Spleen (tissue), 11 donors: ENCODE results near the gene LIN7C. TPM values are rescaled to one million over a fixed set of nuclear protein-coding genes. Genes with fewer than 3 reads are reported as not detected.
A peak's percentile ranks its signal among the peaks of the same experiment; 100 is the strongest.

Experiments
- DNase-seq: peaks from one replicate; pipeline ENCODE4 v3.0.0-alpha.2; 2020
- H3K27ac ChIP-seq, 8 donors: fragments of 200-600 bp; sonication (generic) in 7 of 8; 1 replicate in 4 of 8; 2 replicates in 4 of 8; pipeline versions ENCODE4 v1.5.0 to v1.8.0; 2016 to 2021; ENCODE audit warnings: inconsistent platforms in 4 of 8, mild to moderate bottlenecking in 4 of 8, moderate library complexity in 1 of 8
- H3K27me3 ChIP-seq, 7 donors: fragments of 200-600 bp; sonication (generic) in 6 of 7; replicated peaks in 1 of 7; 1 replicate in 4 of 7; 2 replicates in 3 of 7; pipeline versions ENCODE4 v1.5.0 to v1.8.0; 2016 to 2021; ENCODE audit warnings: inconsistent platforms in 3 of 7, mild to moderate bottlenecking in 1 of 7
- H3K36me3 ChIP-seq, 6 donors: fragments of 200-600 bp; sonication (generic) in 5 of 6; 1 replicate in 4 of 6; 2 replicates in 2 of 6; pipeline versions ENCODE4 v1.5.0 to v1.8.0; 2016 to 2021; ENCODE audit warnings: inconsistent platforms in 2 of 6
- H3K4me1 ChIP-seq, 6 donors: fragments of 200-600 bp; sonication (generic) in 5 of 6; 1 replicate in 3 of 6; 2 replicates in 3 of 6; pipeline versions ENCODE4 v1.5.0 to v1.8.0; 2016 to 2021; ENCODE audit warnings: inconsistent platforms in 3 of 6
- H3K4me3 ChIP-seq, 8 donors: fragments of 200-600 bp; sonication (generic) in 7 of 8; 1 replicate in 4 of 8; 2 replicates in 4 of 8; pipeline versions ENCODE4 v1.5.0 to v1.8.0; 2016 to 2021; ENCODE audit warnings: inconsistent platforms in 4 of 8, mild to moderate bottlenecking in 4 of 8, moderate library complexity in 2 of 8
- H3K9me3 ChIP-seq, 8 donors: fragments of 200-600 bp; sonication (generic) in 7 of 8; 1 replicate in 4 of 8; 2 replicates in 4 of 8; pipeline versions ENCODE4 v1.5.0 to v1.8.0; 2016 to 2021; ENCODE audit warnings: inconsistent platforms in 4 of 8
- CTCF ChIP-seq, 11 experiments: fragments of 200-600 bp in 7 of 11; fragments of 450-650 bp in 4 of 11; sonication (generic) in 4 of 11; IDR thresholded peaks in 8 of 11; conservative IDR thresholded peaks in 3 of 11; 1 replicate in 7 of 11; 2 replicates in 4 of 11; pipeline versions ENCODE4 v1.4.0 to v1.8.0; 2016 to 2021; ENCODE audit warnings: antibody characterized with exemption in 11 of 11, inconsistent platforms in 4 of 11, mild to moderate bottlenecking in 1 of 11
- POLR2A ChIP-seq, 3 donors: fragments of 450-650 bp; IDR thresholded peaks; one replicate each; pipeline ENCODE4 v1.5.1; 2017; ENCODE audit warnings: antibody characterized with exemption in 3 of 3, mild to moderate bottlenecking in 1 of 3
- POLR2AphosphoS5 ChIP-seq, 3 donors: sonication (generic); formaldehyde crosslinking; IDR thresholded peaks; one replicate each; pipeline ENCODE4 v1.5.1; 2017; ENCODE audit warnings: antibody characterized with exemption in 3 of 3
- WGBS, 5 donors: extraction: QIAGEN DNeasy Blood & Tissue Kit in 3 of 5; methylation state at CpG; one replicate each; pipeline versions ENCODE4 v1.1.5 to v1.1.7; 2013 to 2018; 5-methylcytosine and 5-hydroxymethylcytosine counted together
- intact Hi-C: fragments of 100-400 bp; cut with DNase I; formaldehyde crosslinking; loops from one replicate; pipeline ENCODE4 v1.15.0; 2023; ENCODE audit warnings: low total_unique reads
- polyA plus RNA-seq, 3 donors: library from polyadenylated mRNA; stranded (reverse); fragments of 200-250 nt; gene quantifications; one replicate each; pipeline ENCODE4 v1.2.1, GENCODE V29; 2013
- total RNA-seq, 7 donors: library from RNA; depleted of rRNA in 3 of 7; stranded (reverse); fragments of >200 nt in 3 of 7; fragmentation: NEBNext Ultra II Directional in 4 of 7; extraction: Animal tissue kit (Norgen Biotek cat#: 25700) in 4 of 7; gene quantifications; one replicate each; pipeline versions ENCODE4 v1.1.0 to v1.2.1, GENCODE V29; 2016 to 2021
- donor health status: healthy with polysubstance abuse.
- donor health status: DM: no; HTN: no; CAD: no; lungs with moderate emphysema.
- donor health status: DM: no; HTN: no; CAD: no.
- donor health status: Bipolar disorder and iron deficiency.
- donor health status: healthy.
- donor health status: DM: no; HTN: no; CAD: no.
- donor health status: DM: yes; HTN: yes; CAD: no.

The LIN7C gene
- total and polyA plus RNA-seq, 10 donors, result 4.8 to 42.4 (median 30.5) TPM

GRCh38 chr11:27497911-27498310 lies 8.7 kb downstream of the LIN7C start:
- H3K36me3 ChIP-seq, result peaks cover 0 to 90% (median 51%) of the 10 kb centered on the region in 6 donors
- intact Hi-C loops, result loop anchor here (10.0 kb wide), 1 partner anchor 1203 kb away; no protein-coding TSS in a partner anchor

DNA sequence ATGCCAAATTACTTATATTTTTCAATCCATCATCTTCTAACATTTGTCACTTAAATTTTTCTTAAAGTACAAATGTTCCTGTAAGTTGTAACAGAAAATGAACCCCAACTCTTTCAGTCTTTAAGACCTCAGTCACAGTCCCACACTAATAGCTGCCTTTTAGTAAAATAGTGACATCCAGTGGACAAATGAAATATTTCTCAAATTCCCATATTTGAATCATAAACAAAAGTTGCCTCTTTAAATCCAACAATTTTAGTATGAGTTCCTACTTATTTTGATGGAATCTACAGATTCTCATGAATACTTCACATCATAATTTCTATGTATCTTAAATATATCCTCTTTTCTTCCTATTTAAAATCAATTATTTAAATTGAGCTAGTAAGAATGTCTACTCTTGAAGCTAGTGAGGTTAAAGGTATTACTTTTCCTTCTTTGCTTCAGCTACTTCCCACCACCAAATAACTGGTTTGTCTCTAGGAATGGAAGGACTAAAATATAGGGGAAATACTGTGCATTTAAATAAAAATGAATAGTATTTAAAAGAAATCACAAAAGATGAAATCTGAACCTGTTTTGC lies 9.2 kb downstream of the LIN7C start:
- H3K36me3 ChIP-seq, result peaks cover 0 to 93% (median 55%) of the 10 kb centered on the region in 6 donors

More at GRCh38 chr11:27497911-27498310, 8.7 kb downstream of the LIN7C start:
- no peak for DNase-seq
- 81 to 95% (median 91%) methylated on average over 1 of the region's 1 CpG for WGBS, 5 donors
- TF ChIP-seq POLR2AphosphoS5 (IDR thresholded peaks at IDR 0.05), result no peak
- no peak for TF ChIP-seq CTCF (IDR thresholded peaks at IDR 0.05 in 8 of 11, conservative IDR thresholded peaks at IDR 0.05 in 3 of 11)
- TF ChIP-seq POLR2A (IDR thresholded peaks at IDR 0.05), result no peak
- no peaks in the 10 kb centered on the region for H3K9me3 ChIP-seq
- no peaks in the 10 kb centered on the region for H3K27me3 ChIP-seq
- peaks cover 0 to 39% (median 32%) of the 10 kb centered on the region in 6 donors for H3K4me1 ChIP-seq
- no peak overlapping the region for H3K27ac ChIP-seq
- H3K4me3 ChIP-seq, result no peak overlapping the region

DNA sequence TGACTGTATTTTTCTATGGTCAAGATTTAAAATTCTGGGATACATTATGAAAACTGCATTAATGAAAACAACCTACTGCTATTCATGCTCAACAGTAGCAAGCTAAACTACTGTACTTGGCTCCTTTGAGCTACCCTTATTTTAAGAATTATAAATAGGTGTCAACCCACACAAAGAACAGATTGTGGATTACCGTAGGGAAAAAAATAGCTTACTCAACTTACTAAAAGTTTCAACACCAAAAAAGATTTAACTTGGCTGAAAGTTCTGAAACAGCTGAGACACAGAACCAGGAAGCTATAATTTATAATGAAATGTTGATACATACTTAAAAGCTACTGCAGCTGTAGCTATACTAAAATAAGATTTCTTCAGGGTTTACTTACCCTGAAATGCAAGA lies 10.1 kb downstream of the LIN7C start:
- Histone ChIP-seq H3K4me3 (no peak overlapping the region), H3K36me3 (peaks cover 2 to 93% (median 60%) of the 10 kb centered on the region in 6 donors), H3K4me1 (peaks cover 0 to 26% (median 21%) of the 10 kb centered on the region in 6 donors), H3K27me3 (no peaks in the 10 kb centered on the region), H3K27ac (no peak overlapping the region), H3K9me3 (no peaks in the 10 kb centered on the region)
- DNase-seq, result no peak
- WGBS, 5 donors, result 57 to 70% (median 60%) methylated on average over 1 of the region's 1 CpG
- TF ChIP-seq CTCF (IDR thresholded peaks at IDR 0.05 in 8 of 11, conservative IDR thresholded peaks at IDR 0.05 in 3 of 11) (no peak), POLR2AphosphoS5 (IDR thresholded peaks at IDR 0.05) (no peak), POLR2A (IDR thresholded peaks at IDR 0.05) (no peak)
- intact Hi-C loops, result loop anchor here (10.0 kb wide), 1 partner anchor 1202 kb away; no protein-coding TSS in a partner anchor

More for the DNA sequence above, 9.2 kb downstream of the LIN7C start:
- Histone ChIP-seq H3K4me3 (no peak overlapping the region), H3K27me3 (no peaks in the 10 kb centered on the region), H3K9me3 (no peaks in the 10 kb centered on the region), H3K27ac (no peak overlapping the region), H3K4me1 (peaks cover 0 to 33% (median 27%) of the 10 kb centered on the region in 6 donors)
- intact Hi-C loops, result loop anchor here (10.0 kb wide), 1 partner anchor 1203 kb away; no protein-coding TSS in a partner anchor
- TF ChIP-seq CTCF (IDR thresholded peaks at IDR 0.05 in 8 of 11, conservative IDR thresholded peaks at IDR 0.05 in 3 of 11), result peak in 7 of 11 experiments; percentile 10 to 51 (median 41)
- TF ChIP-seq POLR2A (IDR thresholded peaks at IDR 0.05), result no peak
- no peak for DNase-seq

- peaks cover 2 to 93% (median 60%) of the 10 kb centered on the region in 6 donors for H3K36me3 ChIP-seq
- TF ChIP-seq POLR2AphosphoS5 (IDR thresholded peaks at IDR 0.05), result no peak
- TF ChIP-seq CTCF (IDR thresholded peaks at IDR 0.05 in 8 of 11, conservative IDR thresholded peaks at IDR 0.05 in 3 of 11), result no peak
- no peak for TF ChIP-seq POLR2A (IDR thresholded peaks at IDR 0.05)
- WGBS, 5 donors, result 95 to 100% (median 98%) methylated on average over 1 of the region's 1 CpG
- H3K27ac ChIP-seq, result no peak overlapping the region
- no peak overlapping the region for H3K4me3 ChIP-seq
- DNase-seq, result no peak
- peaks cover 0 to 26% (median 21%) of the 10 kb centered on the region in 6 donors for H3K4me1 ChIP-seq
- intact Hi-C loops, result loop anchor here (10.0 kb wide), 1 partner anchor 1201 kb away; no protein-coding TSS in a partner anchor
- H3K27me3 ChIP-seq, result no peaks in the 10 kb centered on the region
- H3K9me3 ChIP-seq, result no peaks in the 10 kb centered on the region
Measured at GRCh38 chr11:27495710-27496300, 10.8 kb downstream of the LIN7C start.
